AG10803 (cell line): Measurements from ENCODE around the gene ESRP2.

ENCODE experiments used
- DNase-seq: peaks from one replicate; pipeline ENCODE4 v3.0.0; 2010; ENCODE audit warnings: low read depth
- H3K4me3 ChIP-seq: 2 replicates; pipeline ENCODE4 v1.5.1; 2011; ENCODE audit warnings: mild to moderate bottlenecking, low read length, control low read depth
- CTCF ChIP-seq: conservative IDR thresholded peaks from 2 replicates; pipeline ENCODE4 v1.5.1; 2011; ENCODE audit warnings: mild to moderate bottlenecking, low read length, control low read depth, inconsistent platforms

The ESRP2 gene

GRCh38 chr16:68235887-68236136 is at the start of gene ESRP2:
TSS of gene ESRP2 (minus strand) at chr16:68236127. CDS start at chr16:68236045, 82 bp downstream.
- no peak for DNase-seq
- TF ChIP-seq CTCF: no peak
- peak within 1 kb of the TSS; percentile 67 for H3K4me3 ChIP-seq

GRCh38 chr16:68285683-68286082 is 49.8 kb upstream of the ESRP2 start:
- no peak for TF ChIP-seq CTCF
- H3K4me3 ChIP-seq: no peak overlapping the region
- DNase-seq: no peak

GRCh38 chr16:68284847-68285246 is 48.9 kb upstream of the ESRP2 start:
- no peak overlapping the region for H3K4me3 ChIP-seq
- no peak for DNase-seq
- TF ChIP-seq CTCF: no peak

- TF ChIP-seq CTCF: no peak
- DNase-seq: peak; percentile 67
- no peak overlapping the region for H3K4me3 ChIP-seq
These were observed 48.1 kb upstream of the ESRP2 start for GRCh38 chr16:68283801-68284598.

GRCh38 chr16:68283346-68283745 is 47.4 kb upstream of the ESRP2 start:
- DNase-seq: no peak
- no peak overlapping the region for H3K4me3 ChIP-seq
- TF ChIP-seq CTCF: no peak

- H3K4me3 ChIP-seq: no peak overlapping the region
- no peak for TF ChIP-seq CTCF
- DNase-seq: no peak
These were observed 46.1 kb upstream of the ESRP2 start for GRCh38 chr16:68282064-68282452.

GRCh38 chr16:68281368-68282063 is 45.6 kb upstream of the ESRP2 start:
- no peak overlapping the region for H3K4me3 ChIP-seq
- no peak for TF ChIP-seq CTCF
- no peak for DNase-seq
